ENCODE measurements around the gene ZSCAN25. TPM values are rescaled to one million over a fixed set of nuclear protein-coding genes. Genes with fewer than 3 reads are reported as not detected.

Gene ZSCAN25
- total and polyA plus RNA-seq, 2 of the 13 experiments (the other 11 are each of a cell fraction or from before 2014, with no cell fraction given), result 12.1 to 16.8 TPM

- Histone ChIP-seq H3K27ac (ENCODE audit: extremely low read length, insufficient read depth, low read length) (no peak overlapping the region), H3K4me3 (replicated peaks in 1 of 3; ENCODE audit: insufficient read depth in 1 of 3, low read depth in 2 of 3, low read length in 3 of 3) (no peak overlapping the region), H3K27me3 (ENCODE audit: control insufficient read depth in 1 of 2, insufficient read depth in 2 of 2, low read length in 2 of 2) (no peaks in the 10 kb centered on the region), H3K4me2 (ENCODE audit: low read depth, low read length) (no peak overlapping the region), H3K4me1 (ENCODE audit: insufficient read depth, low read length) (peaks cover 24% of the 10 kb centered on the region), H3K79me2 (ENCODE audit: insufficient read depth, low read length) (no peaks in the 10 kb centered on the region), H3K36me3 (replicated peaks in 1 of 2; ENCODE audit: control insufficient read depth in 1 of 2, insufficient read depth in 2 of 2, low read length in 2 of 2) (peaks cover 27 to 68% of the 10 kb centered on the region in 2 experiments), H3K9ac (ENCODE audit: insufficient read depth, low read depth, low read length) (no peak overlapping the region), H3K9me3 (ENCODE audit: low read length) (no peaks in the 10 kb centered on the region), H4K20me1 (ENCODE audit: insufficient read depth, low read length) (no peaks in the 10 kb centered on the region), H2AFZ (ENCODE audit: low read length) (no peak overlapping the region)
- DNase-seq (ENCODE audit: low spot score) (no peak), ATAC-seq (no peak; the same call in 2 of the 3 replicates), FAIRE-seq (no peak)
- BruUV-seq (replicated peaks), result no TSS peak
- in situ Hi-C loops (cut with HindIII; ENCODE audit: extremely low pct_ligation_motif_present, low pct_unique_long_range_greater_than_20kb) (loop anchor here (10.0 kb wide), 1 partner anchor 275 kb away; no protein-coding TSS in a partner anchor), intact Hi-C loops (cut with micrococcal nuclease; ENCODE audit: unreplicated experiment) (loop anchor here (2.0 to 10.0 kb wide), 4 partner anchors 63 to 285 kb away; partner anchors contain the start of gene TRIM4)
- ChIA-PET POLR2A (interaction anchor here (1.3 to 3.7 kb wide), 3 partner anchors 13 to 129 kb away, joined by 3 to 35 read pairs (median 16); partner anchors contain the start of gene ZSCAN25), CTCF (ENCODE audit: low intra/inter-chr PET ratio, low total read pairs) (no interaction called here)
- WGBS (ENCODE audit: low lambda C conversion rate), result 100% methylated on average over 11 of the region's 20 CpGs
- TF ChIP-seq MTF1 (CRISPR knock-in tag; IDR thresholded peaks at IDR 0.05) (no peak), TAF1 (CRISPR knock-in tag; IDR thresholded peaks at IDR 0.05) (no peak), RBFOX2 (IDR thresholded peaks at IDR 0.05; ENCODE audit: low read depth, low read length) (peak; percentile 36; the same call in 1 of the 2 replicates), ZNF678 (CRISPR knock-in tag; IDR thresholded peaks at IDR 0.05) (no peak), IKZF4 (CRISPR knock-in tag; IDR thresholded peaks at IDR 0.05; ENCODE audit: borderline replicate concordance, low read depth, not compliant biosample characterization) (no peak), AGO2 (optimal IDR thresholded peaks at IDR 0.05; ENCODE audit: low read depth, low read length) (peak; percentile 37), SMC3 (IDR thresholded peaks at IDR 0.05; ENCODE audit: low read length) (no peak), FOXP1 (IDR thresholded peaks at IDR 0.05) (no peak), FOXP1 (CRISPR knock-in tag; IDR thresholded peaks at IDR 0.05) (no peak)
- TF ChIP-seq, protein P1, sequence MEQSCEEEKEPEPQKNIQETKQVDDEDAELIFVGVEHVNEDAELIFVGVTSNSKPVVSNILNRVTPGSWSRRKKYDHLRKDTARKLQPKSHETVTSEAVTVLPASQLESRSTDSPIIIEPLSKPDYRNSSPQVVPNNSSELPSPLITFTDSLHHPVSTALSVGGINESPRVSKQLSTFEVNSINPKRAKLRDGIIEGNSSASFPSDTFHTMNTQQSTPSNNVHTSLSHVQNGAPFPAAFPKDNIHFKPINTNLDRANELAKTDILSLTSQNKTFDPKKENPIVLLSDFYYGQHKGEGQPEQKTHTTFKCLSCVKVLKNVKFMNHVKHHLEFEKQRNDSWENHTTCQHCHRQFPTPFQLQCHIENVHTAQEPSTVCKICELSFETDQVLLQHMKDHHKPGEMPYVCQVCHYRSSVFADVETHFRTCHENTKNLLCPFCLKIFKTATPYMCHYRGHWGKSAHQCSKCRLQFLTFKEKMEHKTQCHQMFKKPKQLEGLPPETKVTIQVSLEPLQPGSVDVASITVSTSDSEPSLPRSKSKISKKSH (CRISPR knock-in tag; IDR thresholded peaks at IDR 0.05; ENCODE audit: borderline replicate concordance), result no peak
Observed at GRCh38 chr7:99629643-99630042, 12.9 kb downstream of the ZSCAN25 start.

Measured in HepG2 (cell line).